Astrocyte of the spinal cord (primary cell): ENCODE results near the gene RGS6.

Experiments used
- DNase-seq: peaks from one replicate; pipeline ENCODE4 v3.0.0; 2011; ENCODE audit warnings: low read depth, low spot score
- H3K4me3 ChIP-seq: 2 replicates; pipeline ENCODE4 v1.5.1; 2011; ENCODE audit warnings: low read depth, mild to moderate bottlenecking, low read length, moderate library complexity
- in situ Hi-C: cut with HindIII; loops from 2 replicates; pipeline ENCODE4 v1.10.0; 2017; ENCODE audit warnings: low sequenced_read_pairs
- TF ChIP-seq, protein P1 (sequence below): IDR thresholded peaks from 2 replicates; pipeline ENCODE4 v1.5.1; 2012; ENCODE audit warnings: low read depth, mild to moderate bottlenecking, low read length, inconsistent platforms

RGS6 gene

DNA sequence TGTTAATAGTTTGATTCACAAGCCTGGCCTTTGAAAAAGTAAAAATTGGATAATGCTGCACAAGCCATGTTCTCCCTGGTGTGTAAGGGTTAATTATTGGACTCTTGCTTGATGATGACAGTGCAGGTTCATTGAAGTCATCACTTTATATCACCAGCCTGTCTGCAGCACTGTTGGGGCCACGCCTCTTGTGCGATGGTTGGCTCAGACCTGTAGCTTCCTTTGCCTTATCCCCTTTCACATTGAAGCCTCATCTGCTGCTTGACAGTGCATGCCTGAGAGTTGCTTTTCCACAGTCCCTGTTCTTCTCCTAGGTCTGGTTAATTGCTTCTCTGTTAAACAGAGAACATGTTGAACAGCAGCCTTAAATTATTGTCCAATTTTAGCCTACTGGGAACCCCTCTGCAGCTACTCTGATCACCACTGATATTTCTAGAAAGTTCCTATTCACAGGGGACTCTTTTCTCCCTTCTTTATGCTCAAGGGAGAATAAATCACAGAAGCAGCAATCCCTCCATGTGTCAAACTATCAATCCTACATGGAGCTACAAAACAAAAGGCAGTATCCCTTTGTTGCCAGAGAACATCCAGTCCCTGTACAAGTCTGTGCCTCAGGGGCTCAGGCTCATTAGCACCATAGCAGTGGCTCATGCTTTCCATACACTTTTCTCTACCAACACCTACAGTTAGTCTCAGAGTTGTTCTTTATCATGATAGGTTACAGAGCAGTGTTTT lies 322.1 kb downstream of the RGS6 start:
- TF ChIP-seq, protein P1, sequence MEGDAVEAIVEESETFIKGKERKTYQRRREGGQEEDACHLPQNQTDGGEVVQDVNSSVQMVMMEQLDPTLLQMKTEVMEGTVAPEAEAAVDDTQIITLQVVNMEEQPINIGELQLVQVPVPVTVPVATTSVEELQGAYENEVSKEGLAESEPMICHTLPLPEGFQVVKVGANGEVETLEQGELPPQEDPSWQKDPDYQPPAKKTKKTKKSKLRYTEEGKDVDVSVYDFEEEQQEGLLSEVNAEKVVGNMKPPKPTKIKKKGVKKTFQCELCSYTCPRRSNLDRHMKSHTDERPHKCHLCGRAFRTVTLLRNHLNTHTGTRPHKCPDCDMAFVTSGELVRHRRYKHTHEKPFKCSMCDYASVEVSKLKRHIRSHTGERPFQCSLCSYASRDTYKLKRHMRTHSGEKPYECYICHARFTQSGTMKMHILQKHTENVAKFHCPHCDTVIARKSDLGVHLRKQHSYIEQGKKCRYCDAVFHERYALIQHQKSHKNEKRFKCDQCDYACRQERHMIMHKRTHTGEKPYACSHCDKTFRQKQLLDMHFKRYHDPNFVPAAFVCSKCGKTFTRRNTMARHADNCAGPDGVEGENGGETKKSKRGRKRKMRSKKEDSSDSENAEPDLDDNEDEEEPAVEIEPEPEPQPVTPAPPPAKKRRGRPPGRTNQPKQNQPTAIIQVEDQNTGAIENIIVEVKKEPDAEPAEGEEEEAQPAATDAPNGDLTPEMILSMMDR: no peak
- H3K4me3 ChIP-seq: no peak overlapping the region
- DNase-seq: no peak
- in situ Hi-C loops: no loop called here

DNA sequence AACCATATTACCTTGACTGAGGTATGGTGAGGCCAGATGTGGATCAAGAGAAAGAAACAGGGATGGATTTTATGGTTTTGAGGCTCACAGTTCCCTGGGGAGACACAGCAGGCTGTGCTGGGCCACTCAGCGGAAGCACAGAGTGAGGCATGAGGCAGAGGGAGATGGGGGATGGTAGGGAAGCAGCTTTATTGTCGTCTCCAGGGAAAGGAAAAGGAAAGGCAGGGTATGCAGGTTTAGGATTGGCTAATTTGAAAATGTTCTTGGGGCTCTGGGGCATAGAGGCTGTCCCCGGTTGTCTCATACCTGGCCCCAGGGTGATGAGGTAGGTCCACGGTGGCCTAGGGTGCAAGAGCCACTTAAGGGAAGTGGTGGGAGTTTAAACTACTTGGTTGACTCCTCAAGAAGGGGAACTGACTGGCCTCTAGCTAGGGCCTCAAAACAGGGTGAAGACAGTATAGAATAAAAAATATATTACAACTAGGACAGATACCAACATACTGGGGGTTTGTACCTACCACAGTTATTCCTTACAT lies 322.8 kb downstream of the RGS6 start:
- no peak for DNase-seq
- TF ChIP-seq, protein P1: no peak
- H3K4me3 ChIP-seq: no peak overlapping the region
- in situ Hi-C loops: no loop called here

DNA sequence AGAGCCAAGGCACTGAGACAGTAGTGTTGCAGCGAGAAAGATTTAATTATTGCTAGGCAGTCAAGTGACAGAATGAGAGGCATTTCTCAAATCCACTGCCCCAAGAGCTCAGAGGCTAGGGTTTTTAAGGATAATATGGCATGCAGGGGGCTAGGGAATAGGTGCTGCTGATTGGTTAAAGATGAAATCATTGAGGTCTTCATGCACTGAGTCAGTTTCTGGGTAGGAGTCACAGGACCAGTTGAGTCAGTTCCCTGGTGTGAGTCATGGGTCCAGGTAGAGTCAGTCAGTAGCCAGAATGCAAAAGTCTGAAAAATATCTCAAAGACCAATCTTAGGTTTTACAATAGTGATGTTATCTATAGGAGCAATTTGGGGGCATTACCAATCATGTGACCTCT lies 323.8 kb downstream of the RGS6 start:
- in situ Hi-C loops: no loop called here

DNA sequence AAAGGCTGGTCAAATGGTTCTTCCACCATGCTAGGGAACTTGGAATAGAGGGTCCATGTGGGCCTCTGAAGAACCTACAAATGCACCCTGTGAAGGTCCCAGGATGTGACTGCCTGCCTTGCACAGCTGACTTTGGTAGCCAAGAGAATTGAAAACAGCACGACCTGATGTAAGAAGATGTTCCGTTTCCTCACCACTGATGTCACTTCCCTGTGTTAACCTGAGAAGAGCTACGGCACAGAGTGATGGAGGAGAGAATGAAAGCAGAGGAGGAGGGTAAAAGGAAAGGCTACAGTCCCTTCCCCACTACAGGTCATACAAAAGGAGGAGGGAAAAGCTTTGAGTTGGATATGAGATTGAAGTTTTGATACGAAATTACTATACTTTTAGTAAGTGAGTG lies 328.8 kb downstream of the RGS6 start:
- DNase-seq: no peak
- in situ Hi-C loops: no loop called here
- TF ChIP-seq, protein P1: no peak
- no peak overlapping the region for H3K4me3 ChIP-seq

More for the DNA sequence above, 323.8 kb downstream of the RGS6 start:
- TF ChIP-seq, protein P1: no peak
- no peak overlapping the region for H3K4me3 ChIP-seq
- no peak for DNase-seq

DNA sequence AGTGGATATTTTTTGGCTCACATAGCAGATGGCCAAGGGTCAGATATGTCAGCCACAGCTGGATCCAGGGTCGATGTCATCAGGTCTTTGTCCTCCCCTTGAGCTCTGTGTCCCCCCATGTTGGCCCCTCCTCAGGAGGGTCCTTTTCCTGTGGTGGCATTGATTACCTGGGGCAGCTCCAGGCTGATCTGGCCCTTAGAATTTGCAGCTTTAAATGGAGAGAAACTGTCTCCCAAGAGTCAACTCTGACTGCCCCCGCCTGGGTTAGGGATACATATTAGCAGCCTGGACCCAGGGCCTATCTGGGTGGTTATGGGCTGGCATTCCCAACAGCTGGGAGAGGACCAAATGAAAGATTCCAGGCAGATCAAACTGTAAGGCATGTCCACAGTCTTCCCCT lies 330.5 kb downstream of the RGS6 start:
- in situ Hi-C loops: no loop called here
- no peak for DNase-seq
- no peak overlapping the region for H3K4me3 ChIP-seq
- TF ChIP-seq, protein P1: no peak

DNA sequence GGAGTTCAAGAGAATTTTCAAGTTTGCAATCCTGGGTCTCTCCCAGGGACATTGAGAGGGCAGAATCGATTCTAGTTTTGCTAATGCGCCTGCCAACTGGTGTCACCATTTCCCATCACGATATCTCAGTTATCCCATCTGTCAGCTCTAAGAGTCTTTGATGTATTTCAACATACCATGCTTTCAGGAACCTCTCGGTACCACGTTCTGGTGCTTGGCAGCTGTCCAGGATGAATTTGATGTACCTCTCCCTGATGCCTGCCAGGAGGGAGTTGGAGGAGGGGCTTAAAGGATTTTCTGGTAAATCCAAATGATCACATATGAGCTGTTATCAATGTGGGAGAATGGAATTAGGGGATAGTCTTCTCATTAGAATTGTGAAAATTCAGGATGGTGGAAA lies 332.5 kb downstream of the RGS6 start:
- TF ChIP-seq, protein P1: no peak
- H3K4me3 ChIP-seq: no peak overlapping the region
- no peak for DNase-seq
- in situ Hi-C loops: no loop called here
